IMR-90 (cell line): ENCODE results near the gene AGBL3. TPM values are rescaled to one million over a fixed set of nuclear protein-coding genes. Genes with fewer than 3 reads are reported as not detected.
"Not testable (repeated sequence)": the region's sequence is repeated elsewhere in the genome, so short reads cannot be mapped to it uniquely, and the experiment has no call there.

Experiments
- ATAC-seq: fragments of 200-7000 bp; cut with Tn5 transposase; 2 replicates; pipeline ENCODE4 v1.9.1; 2020; ENCODE audit warnings: low read depth, mild to moderate bottlenecking, moderate library complexity
- BruUV-seq: library from RNA; stranded (reverse); fragments of 400-500 nt; replicated peaks from 2 replicates; lab custom pipeline; 2021; lab: Mats Ljungman, UMichigan
- CTCF ChIA-PET: fragments of 300-600 bp; formaldehyde crosslinking; extraction: SDS; loops from one replicate; lab custom pipeline; 2021; ENCODE audit warnings: antibody characterized with exemption; lab: Yijun Ruan, JAX
- POLR2A ChIA-PET: fragments of 300-600 bp; sonication (Branson Sonifier 250); formaldehyde crosslinking; loops from one replicate; lab custom pipeline; 2022; ENCODE audit warnings: antibody characterized with exemption; ENCODE audit not compliant: unreplicated experiment; lab: Charles Lee
- DNase-seq: peaks from one replicate; pipeline ENCODE4 v3.0.0; 2013
- H2AFZ ChIP-seq: replicated peaks from 2 replicates; pipeline ENCODE3; 2013; ENCODE audit warnings: low read length, mild to moderate bottlenecking; ENCODE audit not compliant: poor library complexity
- H2AK5ac ChIP-seq: 2 replicates; pipeline ENCODE4 v1.6.1; 2013; ENCODE audit warnings: low read depth, low read length, inconsistent platforms
- H2AK9ac ChIP-seq: replicated peaks from 2 replicates; pipeline ENCODE3; 2013; ENCODE audit warnings: mild to moderate bottlenecking, low read depth, low read length, moderate library complexity; ENCODE audit not compliant: poor library complexity
- H2BK120ac ChIP-seq: 2 replicates; pipeline ENCODE4 v1.6.1; 2013; ENCODE audit warnings: low read depth, low read length, inconsistent platforms
- H2BK15ac ChIP-seq: 3 replicates; pipeline ENCODE4 v1.6.1; 2013; ENCODE audit warnings: low read depth, low read length, inconsistent platforms
- H2BK20ac ChIP-seq: 2 replicates; pipeline ENCODE4 v1.6.1; 2013; ENCODE audit warnings: low read depth, mild to moderate bottlenecking, inconsistent platforms, low read length, moderate library complexity
- H2BK5ac ChIP-seq: 2 replicates; pipeline ENCODE4 v1.6.1; 2013; ENCODE audit warnings: mild to moderate bottlenecking, low read depth, low read length, inconsistent platforms; ENCODE audit not compliant: poor library complexity, severe bottlenecking
- H3K14ac ChIP-seq: replicated peaks from 2 replicates; pipeline ENCODE4 v1.6.1; 2013; ENCODE audit warnings: low read depth, low read length, inconsistent platforms
- H3K18ac ChIP-seq: 2 replicates; pipeline ENCODE4 v1.6.1; 2013; ENCODE audit warnings: low read depth, low read length, control low read depth
- H3K23ac ChIP-seq: 2 replicates; pipeline ENCODE4 v1.6.1; 2013; ENCODE audit warnings: low read depth, low read length, inconsistent platforms
- H3K27ac ChIP-seq: 2 replicates; pipeline ENCODE4 v1.5.1; 2013; ENCODE audit warnings: mild to moderate bottlenecking, control low read depth, low read length; ENCODE audit not compliant: insufficient read depth
- H3K27me3 ChIP-seq: 2 replicates; pipeline ENCODE4 v1.6.1; 2013; ENCODE audit warnings: low read length; ENCODE audit not compliant: control insufficient read depth, insufficient read depth
- H3K36me3 ChIP-seq: 2 replicates; pipeline ENCODE4 v1.6.1; 2013; ENCODE audit warnings: low read length, mixed read lengths; ENCODE audit not compliant: control insufficient read depth, insufficient read depth
- H3K4ac ChIP-seq: 2 replicates; pipeline ENCODE4 v1.6.1; 2013; ENCODE audit warnings: low read depth, low read length, inconsistent platforms
- H3K4me1 ChIP-seq: 2 replicates; pipeline ENCODE4 v1.6.1; 2013; ENCODE audit warnings: low read length, mixed read lengths; ENCODE audit not compliant: control insufficient read depth, insufficient read depth
- H3K4me2 ChIP-seq: 2 replicates; pipeline ENCODE4 v1.6.1; 2013; ENCODE audit warnings: low read depth, mild to moderate bottlenecking, control low read depth, low read length, moderate library complexity
- H3K4me3 ChIP-seq: 2 replicates; pipeline ENCODE4 v1.5.1; 2013; ENCODE audit warnings: low read depth, mild to moderate bottlenecking, control low read depth, low read length, moderate library complexity; ENCODE audit not compliant: insufficient read depth
- H3K56ac ChIP-seq: 2 replicates; pipeline ENCODE4 v1.6.1; 2013; ENCODE audit warnings: low read length, inconsistent platforms; ENCODE audit not compliant: insufficient read depth; ENCODE audit errors: extremely low read depth
- H3K79me1 ChIP-seq, 2 experiments: 2 replicates each; pipeline ENCODE4 v1.6.1; 2013; ENCODE audit warnings: low read length in 2 of 2, inconsistent platforms in 1 of 2, low read depth in 1 of 2
- H3K9ac ChIP-seq: 2 replicates; pipeline ENCODE4 v1.6.1; 2013; ENCODE audit warnings: low read depth, low read length, control low read depth
- H3K9me1 ChIP-seq: 2 replicates; pipeline ENCODE4 v1.6.1; 2013; ENCODE audit warnings: low read length, inconsistent platforms; ENCODE audit not compliant: insufficient read depth
- H3K9me3 ChIP-seq: 2 replicates; pipeline ENCODE4 v1.6.1; 2013; ENCODE audit warnings: low read length; ENCODE audit not compliant: control insufficient read depth, insufficient read depth
- H4K20me1 ChIP-seq: 2 replicates; pipeline ENCODE4 v1.6.1; 2013; ENCODE audit warnings: low read length, inconsistent platforms; ENCODE audit not compliant: insufficient read depth
- H4K5ac ChIP-seq: 2 replicates; pipeline ENCODE4 v1.6.1; 2013; ENCODE audit warnings: mild to moderate bottlenecking, low read depth, low read length, control low read depth
- H4K8ac ChIP-seq, 2 experiments: 2 replicates each; pipeline ENCODE4 v1.6.1; 2013; ENCODE audit warnings: low read depth in 2 of 2, low read length in 2 of 2, control low read depth in 1 of 2, inconsistent platforms in 1 of 2
- H4K91ac ChIP-seq: 2 replicates; pipeline ENCODE4 v1.6.1; 2013; ENCODE audit warnings: low read depth, low read length, inconsistent platforms; ENCODE audit not compliant: insufficient read depth
- CHD1 ChIP-seq: IDR thresholded peaks from 2 replicates; pipeline ENCODE4 v1.6.1; 2012; ENCODE audit warnings: low read depth, low read length, improper control_type of control experiment
- WGBS, 2 experiments: methylation state at CpG; one replicate each; pipeline versions ENCODE4 v1.1.5 to v1.1.7; 2013; ENCODE audit warnings: missing lambda C conversion rate in 2 of 2; ENCODE audit not compliant: insufficient read length in 1 of 2; ENCODE audit errors: extremely low coverage in 2 of 2; 5-methylcytosine and 5-hydroxymethylcytosine counted together
- dilution Hi-C: fragments of 300-500 bp; cut with HindIII; formaldehyde crosslinking; loops from one replicate; pipeline ENCODE4 v1.14.3; 2018; ENCODE audit warnings: low sequenced_read_pairs; ENCODE audit not compliant: unreplicated experiment
- in situ Hi-C: fragments of 300-500 bp; cut with MboI; formaldehyde crosslinking; loops from 3 replicates; pipeline ENCODE4 v1.14.3; 2019; ENCODE audit warnings: low sequenced_read_pairs, inconsistent platforms, mixed read lengths
- intact Hi-C: fragments of 100-400 bp; cut with micrococcal nuclease; formaldehyde crosslinking; loops from 2 replicates; pipeline ENCODE4 v1.10.0; 2022
- polyA plus RNA-seq, 3 experiments: library from polyadenylated mRNA; depleted of rRNA; stranded (reverse); fragments of >200 nt; gene quantifications; 2 replicates each; pipeline ENCODE4 v1.2.3, GENCODE V29; 2012; ENCODE audit warnings: low replicate concordance in 1 of 3
- total RNA-seq: library from RNA; depleted of rRNA; stranded (reverse); fragments of >200 nt; gene quantifications from 2 replicates; pipeline ENCODE4 v1.2.3, GENCODE V29; 2012

AGBL3 gene
- total and polyA plus RNA-seq, 2 of the 4 experiments (the other 2 are of a cell fraction): 0.18 to 0.65 TPM

- TF ChIP-seq CHD1: no peak
Observed at GRCh38 chr7:135170274-135170997, 184.1 kb downstream of the AGBL3 start, which contains the start of gene CYREN (continued).

- POLR2A ChIA-PET, in situ Hi-C loops, H3K23ac ChIP-seq, ATAC-seq, H4K20me1 ChIP-seq, H2BK15ac ChIP-seq, H3K9me3 ChIP-seq, H2AK5ac ChIP-seq, H3K27me3 ChIP-seq, BruUV-seq, dilution Hi-C loops, DNase-seq, H3K56ac ChIP-seq, H2BK20ac ChIP-seq: not testable (repeated sequence)
- H3K36me3 ChIP-seq: peaks cover 25% of the 10 kb centered on the region
- H3K9ac ChIP-seq: peak overlapping the region; percentile 72
- peak overlapping the region; percentile 47; the same call in 1 of the 2 replicates for H3K14ac ChIP-seq
- peaks cover 20% of the 10 kb centered on the region for H3K9me1 ChIP-seq
- H3K4me1 ChIP-seq: peaks cover 12% of the 10 kb centered on the region
- peak overlapping the region; percentile 84 for H3K4me2 ChIP-seq
- peak overlapping the region; percentile 54 to 96 for H4K8ac ChIP-seq
- H3K4me3 ChIP-seq: peak overlapping the region; percentile 91
- peak overlapping the region; percentile 93 for H2AK9ac ChIP-seq
- H2BK5ac ChIP-seq: peak overlapping the region; percentile 83
- peak overlapping the region; percentile 80 for H3K27ac ChIP-seq
- CTCF ChIA-PET: interaction anchor here (0.6 to 3.7 kb wide), 9 partner anchors 9 to 485 kb away, joined by 3 to 17 read pairs (median 3); partner anchors contain the start of gene AGBL3
- H4K5ac ChIP-seq: peak overlapping the region; percentile 89
- peak overlapping the region; percentile 82; the same call in 1 of the 2 replicates for H2BK120ac ChIP-seq
- no CpG with 5 or more reads among the region's 12 CpGs for WGBS, 2 experiments
- H4K91ac ChIP-seq: peak overlapping the region; percentile 58; the same call in 1 of the 2 replicates
- peak overlapping the region; percentile 85 for H2AFZ ChIP-seq
- H3K4ac ChIP-seq: peak overlapping the region; percentile 42
- H3K79me1 ChIP-seq: peaks cover 30 to 39% of the 10 kb centered on the region in 2 experiments
- intact Hi-C loops: loop anchor here (1.0 to 2.0 kb wide), 5 partner anchors 40 to 538 kb away; partner anchors contain the start of genes AGBL3 and WDR91
- peak overlapping the region; percentile 65 for H3K18ac ChIP-seq
Observed at GRCh38 chr7:135170998-135171481, 184.7 kb downstream of the AGBL3 start.
